OCI-LY3 (cell line): ENCODE measurements around the gene HIBCH.

Experiments used
- EZH2phosphoT487 ChIP-seq: fragments of 200-600 bp; shearing (Covaris generic); IDR thresholded peaks from 2 replicates; pipeline ENCODE4 v1.6.1; 2018; ENCODE audit warnings: antibody characterized with exemption, mixed run types, low read depth
- TF ChIP-seq, protein P1 (sequence below): fragments of 200-600, 300-600 bp; sonication (generic); IDR thresholded peaks from 2 replicates; pipeline ENCODE4 v1.5.1; 2014; ENCODE audit warnings: antibody characterized with exemption, low read length, low read depth

DNA sequence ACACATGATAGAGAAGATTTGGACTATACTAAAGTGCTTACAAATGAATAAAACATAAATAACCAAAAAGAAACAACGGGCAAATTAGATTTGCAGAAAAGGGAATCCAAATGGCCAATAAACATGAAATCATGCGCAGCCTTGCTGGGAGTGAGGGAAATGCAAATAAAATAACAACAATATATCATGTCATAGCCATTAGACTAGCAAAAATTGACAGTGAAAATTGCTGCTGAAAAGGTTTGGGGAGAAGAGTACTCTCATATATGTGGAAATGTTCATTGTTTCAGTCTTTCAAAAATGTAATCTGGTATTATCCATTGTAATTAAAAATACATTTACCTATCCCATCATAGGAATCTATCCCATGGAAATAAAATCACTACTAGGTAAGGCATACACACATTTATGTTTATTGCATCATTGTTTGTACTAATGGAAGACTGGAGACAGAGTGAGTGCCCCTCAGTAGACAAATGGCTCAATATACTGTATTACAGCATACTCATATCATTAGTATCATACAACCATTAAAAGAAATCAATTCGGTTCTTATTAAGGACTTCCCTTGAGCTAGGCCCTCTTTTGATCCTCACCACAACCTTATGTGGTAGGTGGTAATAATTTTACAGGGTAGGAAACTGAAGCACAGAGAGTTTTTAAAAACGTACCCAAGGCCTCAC, 163.0 kb downstream of the HIBCH start:
- TF ChIP-seq, protein P1, sequence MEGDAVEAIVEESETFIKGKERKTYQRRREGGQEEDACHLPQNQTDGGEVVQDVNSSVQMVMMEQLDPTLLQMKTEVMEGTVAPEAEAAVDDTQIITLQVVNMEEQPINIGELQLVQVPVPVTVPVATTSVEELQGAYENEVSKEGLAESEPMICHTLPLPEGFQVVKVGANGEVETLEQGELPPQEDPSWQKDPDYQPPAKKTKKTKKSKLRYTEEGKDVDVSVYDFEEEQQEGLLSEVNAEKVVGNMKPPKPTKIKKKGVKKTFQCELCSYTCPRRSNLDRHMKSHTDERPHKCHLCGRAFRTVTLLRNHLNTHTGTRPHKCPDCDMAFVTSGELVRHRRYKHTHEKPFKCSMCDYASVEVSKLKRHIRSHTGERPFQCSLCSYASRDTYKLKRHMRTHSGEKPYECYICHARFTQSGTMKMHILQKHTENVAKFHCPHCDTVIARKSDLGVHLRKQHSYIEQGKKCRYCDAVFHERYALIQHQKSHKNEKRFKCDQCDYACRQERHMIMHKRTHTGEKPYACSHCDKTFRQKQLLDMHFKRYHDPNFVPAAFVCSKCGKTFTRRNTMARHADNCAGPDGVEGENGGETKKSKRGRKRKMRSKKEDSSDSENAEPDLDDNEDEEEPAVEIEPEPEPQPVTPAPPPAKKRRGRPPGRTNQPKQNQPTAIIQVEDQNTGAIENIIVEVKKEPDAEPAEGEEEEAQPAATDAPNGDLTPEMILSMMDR, result no peak
- no peak for TF ChIP-seq EZH2phosphoT487
